ENCODE data around the gene ESRRA. TPM values are rescaled to one million over a fixed set of nuclear protein-coding genes. Genes with fewer than 3 reads are reported as not detected.

Gene ESRRA
- total RNA-seq, 1 experiment from 2014 or later, result 111 TPM

DNA sequence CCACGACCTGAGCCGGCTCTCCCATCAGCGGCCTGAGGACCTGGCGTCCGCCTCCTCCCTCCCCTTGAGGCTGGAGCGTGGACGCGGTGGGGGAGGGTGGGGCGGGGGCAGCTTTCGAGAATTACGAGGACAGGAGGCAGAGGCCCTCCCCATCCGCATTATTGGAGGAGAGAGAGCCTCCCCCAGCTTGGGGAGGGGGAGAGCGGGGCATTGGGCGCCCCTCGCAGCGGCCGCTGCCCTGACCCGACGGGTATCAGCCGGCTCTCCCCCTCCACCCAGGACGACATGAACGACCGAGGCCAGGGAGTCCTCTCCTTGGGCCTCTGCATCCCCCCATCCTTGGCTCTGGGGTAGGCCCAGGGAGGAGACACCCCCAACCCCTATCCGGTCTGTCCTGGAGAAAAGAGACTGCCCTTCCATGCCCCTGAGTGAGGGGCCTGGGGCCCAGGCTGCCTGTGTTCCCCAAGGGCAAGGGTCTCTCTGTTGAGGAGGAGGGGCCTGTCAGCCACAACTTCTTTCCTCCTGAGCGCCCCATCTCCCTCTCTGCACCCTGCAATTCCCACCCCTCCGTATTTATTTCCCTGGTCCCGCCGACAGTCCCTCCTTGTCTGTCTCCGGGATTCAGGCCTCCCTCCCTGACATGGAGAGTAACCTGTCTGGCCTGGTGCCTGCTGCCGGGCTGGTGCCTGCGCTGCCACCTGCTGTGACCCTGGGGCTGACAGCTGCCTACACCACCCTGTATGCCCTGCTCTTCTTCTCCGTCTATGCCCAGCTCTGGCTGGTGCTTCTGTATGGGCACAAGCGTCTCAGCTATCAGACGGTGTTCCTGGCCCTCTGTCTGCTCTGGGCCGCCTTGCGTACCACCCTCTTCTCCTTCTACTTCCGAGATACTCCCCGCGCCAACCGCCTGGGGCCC is 19.2 kb upstream of the ESRRA start:
- peaks cover 5% of the 10 kb centered on the region; the same call in 1 of the 2 replicates for H3K27me3 ChIP-seq (ENCODE audit: low read length)
- BruUV-seq (replicated peaks), result TSS peak; percentile 15
- peak; percentile 55 for DNase-seq
- no peaks in the 10 kb centered on the region for H3K9me2 ChIP-seq (replicated peaks; ENCODE audit: low read length)
- peaks cover 18% of the 10 kb centered on the region for H3K4me1 ChIP-seq (ENCODE audit: insufficient read depth, low read length)
- peak; percentile 22 for ATAC-seq
- H3K36me3 ChIP-seq (ENCODE audit: low read depth, low read length), result no peaks in the 10 kb centered on the region
- POLR2A ChIA-PET (ENCODE audit: unreplicated experiment), result interaction anchor here (0.5 kb wide), 1 partner anchor 112 kb away, joined by 4 read pairs; no protein-coding TSS in a partner anchor
- H3K4me2 ChIP-seq (ENCODE audit: low read length), result peak overlapping the region; percentile 90
- TF ChIP-seq EZH2 (IDR thresholded peaks at IDR 0.05; ENCODE audit: low read length, unreplicated experiment), result no peak
- TF ChIP-seq, protein P1, sequence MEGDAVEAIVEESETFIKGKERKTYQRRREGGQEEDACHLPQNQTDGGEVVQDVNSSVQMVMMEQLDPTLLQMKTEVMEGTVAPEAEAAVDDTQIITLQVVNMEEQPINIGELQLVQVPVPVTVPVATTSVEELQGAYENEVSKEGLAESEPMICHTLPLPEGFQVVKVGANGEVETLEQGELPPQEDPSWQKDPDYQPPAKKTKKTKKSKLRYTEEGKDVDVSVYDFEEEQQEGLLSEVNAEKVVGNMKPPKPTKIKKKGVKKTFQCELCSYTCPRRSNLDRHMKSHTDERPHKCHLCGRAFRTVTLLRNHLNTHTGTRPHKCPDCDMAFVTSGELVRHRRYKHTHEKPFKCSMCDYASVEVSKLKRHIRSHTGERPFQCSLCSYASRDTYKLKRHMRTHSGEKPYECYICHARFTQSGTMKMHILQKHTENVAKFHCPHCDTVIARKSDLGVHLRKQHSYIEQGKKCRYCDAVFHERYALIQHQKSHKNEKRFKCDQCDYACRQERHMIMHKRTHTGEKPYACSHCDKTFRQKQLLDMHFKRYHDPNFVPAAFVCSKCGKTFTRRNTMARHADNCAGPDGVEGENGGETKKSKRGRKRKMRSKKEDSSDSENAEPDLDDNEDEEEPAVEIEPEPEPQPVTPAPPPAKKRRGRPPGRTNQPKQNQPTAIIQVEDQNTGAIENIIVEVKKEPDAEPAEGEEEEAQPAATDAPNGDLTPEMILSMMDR (conservative IDR thresholded peaks at IDR 0.05; ENCODE audit: low read depth, low read length), result peak; percentile 66
- no peak for TF ChIP-seq EZH2phosphoT487 (IDR thresholded peaks at IDR 0.05; ENCODE audit: borderline replicate concordance, low read length)
- H3K27ac ChIP-seq (ENCODE audit: low read length), result no peak overlapping the region
- no peaks in the 10 kb centered on the region for H3K9me3 ChIP-seq (ENCODE audit: low read length)
- H3K79me2 ChIP-seq (ENCODE audit: low read length), result peaks cover 28% of the 10 kb centered on the region
- intact Hi-C loops (cut with micrococcal nuclease), result loop anchor here (2.0 kb wide), 2 partner anchors 15 kb away; partner anchors contain the start of gene CATSPERZ
- H4K20me1 ChIP-seq (ENCODE audit: low read length), result no peaks in the 10 kb centered on the region
- H3F3A ChIP-seq (ENCODE audit: low read length, unreplicated experiment), result no peaks in the 10 kb centered on the region
- CTCF ChIA-PET, result interaction anchor here (1.0 kb wide), 1 partner anchor 34 kb away, joined by 3 read pairs; no protein-coding TSS in a partner anchor
- H2AFZ ChIP-seq (ENCODE audit: low read length), result peak overlapping the region; percentile 88
- peak overlapping the region; percentile 75 for H3K9ac ChIP-seq (ENCODE audit: low read length)
- H3K4me3 ChIP-seq (ENCODE audit: low read length), result peak overlapping the region; percentile 73

DNA sequence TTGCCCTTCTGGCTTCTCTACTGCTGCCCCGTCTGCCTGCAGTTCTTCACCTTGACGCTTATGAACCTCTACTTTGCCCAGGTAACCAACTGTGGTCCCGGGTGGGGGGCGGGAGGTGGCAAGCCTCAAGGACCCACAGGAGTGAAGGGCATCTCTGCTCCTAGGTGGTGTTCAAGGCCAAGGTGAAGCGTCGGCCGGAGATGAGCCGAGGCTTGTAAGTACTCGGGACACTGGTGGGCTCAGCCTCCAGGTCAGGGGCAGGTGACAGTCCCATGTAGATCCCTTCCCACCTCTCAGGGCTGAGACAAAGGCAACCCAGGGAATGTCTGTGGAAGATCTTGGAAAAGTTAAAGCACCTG is 18.5 kb upstream of the ESRRA start:
- POLR2A ChIA-PET (ENCODE audit: unreplicated experiment), result interaction anchor here (0.5 kb wide), 1 partner anchor 113 kb away, joined by 4 read pairs; no protein-coding TSS in a partner anchor
- DNase-seq (no peak), ATAC-seq (no peak)
- Histone ChIP-seq H3K4me3 (ENCODE audit: low read length) (peak overlapping the region; percentile 73; the same call in 1 of the 2 replicates), H3K79me2 (ENCODE audit: low read length) (peaks cover 28% of the 10 kb centered on the region), H3K9me3 (ENCODE audit: low read length) (no peaks in the 10 kb centered on the region), H3K36me3 (ENCODE audit: low read depth, low read length) (no peaks in the 10 kb centered on the region), H3K27me3 (ENCODE audit: low read length) (peaks cover 10% of the 10 kb centered on the region), H3K27ac (ENCODE audit: low read length) (no peak overlapping the region), H3F3A (ENCODE audit: low read length, unreplicated experiment) (no peaks in the 10 kb centered on the region), H3K9me2 (replicated peaks; ENCODE audit: low read length) (no peaks in the 10 kb centered on the region), H3K4me1 (ENCODE audit: insufficient read depth, low read length) (peaks cover 18% of the 10 kb centered on the region), H3K4me2 (ENCODE audit: low read length) (peak overlapping the region; percentile 90), H2AFZ (ENCODE audit: low read length) (no peak overlapping the region), H4K20me1 (ENCODE audit: low read length) (no peaks in the 10 kb centered on the region), H3K9ac (ENCODE audit: low read length) (no peak overlapping the region)
- no TSS peak for BruUV-seq (replicated peaks)
- CTCF ChIA-PET, result no interaction called here
- TF ChIP-seq EZH2phosphoT487 (IDR thresholded peaks at IDR 0.05; ENCODE audit: borderline replicate concordance, low read length) (no peak), EZH2 (IDR thresholded peaks at IDR 0.05; ENCODE audit: low read length, unreplicated experiment) (no peak)
- TF ChIP-seq, protein P1 (conservative IDR thresholded peaks at IDR 0.05; ENCODE audit: low read depth, low read length), result no peak
- intact Hi-C loops (cut with micrococcal nuclease), result no loop called here
